Dendritic cell treated with granulocyte-macrophage colony-stimulating factor and Interleukin-4, amounts not matched to agents 40 ng/mL and 50 ng/mL, for 4 days (primary cell): ENCODE measurements around the gene LPAR5.
A peak's percentile ranks its signal among the peaks of the same experiment; 100 is the strongest.

Experiments
- H3K27ac Mint-ChIP-seq: one replicate; pipeline ENCODE4 v1.8.0; 2022; ENCODE audit warnings: mild to moderate bottlenecking, mixed read lengths
- H3K27me3 Mint-ChIP-seq: one replicate; pipeline ENCODE4 v1.8.0; 2022; ENCODE audit warnings: mild to moderate bottlenecking, mixed read lengths
- H3K36me3 Mint-ChIP-seq: one replicate; pipeline ENCODE4 v1.8.0; 2022; ENCODE audit warnings: low read depth, mixed read lengths
- H3K4me1 Mint-ChIP-seq: one replicate; pipeline ENCODE4 v1.8.0; 2022; ENCODE audit warnings: low read depth, mixed read lengths
- H3K4me3 Mint-ChIP-seq: one replicate; pipeline ENCODE4 v1.8.0; 2022; ENCODE audit warnings: mild to moderate bottlenecking, moderate library complexity, mixed read lengths
- H3K9me3 Mint-ChIP-seq: one replicate; pipeline ENCODE4 v1.8.0; 2022; ENCODE audit warnings: mixed read lengths
- intact Hi-C: fragments of 100-400 bp; cut with micrococcal nuclease; formaldehyde crosslinking; loops from one replicate; pipeline ENCODE4 v1.15.0; 2022

The LPAR5 gene

DNA sequence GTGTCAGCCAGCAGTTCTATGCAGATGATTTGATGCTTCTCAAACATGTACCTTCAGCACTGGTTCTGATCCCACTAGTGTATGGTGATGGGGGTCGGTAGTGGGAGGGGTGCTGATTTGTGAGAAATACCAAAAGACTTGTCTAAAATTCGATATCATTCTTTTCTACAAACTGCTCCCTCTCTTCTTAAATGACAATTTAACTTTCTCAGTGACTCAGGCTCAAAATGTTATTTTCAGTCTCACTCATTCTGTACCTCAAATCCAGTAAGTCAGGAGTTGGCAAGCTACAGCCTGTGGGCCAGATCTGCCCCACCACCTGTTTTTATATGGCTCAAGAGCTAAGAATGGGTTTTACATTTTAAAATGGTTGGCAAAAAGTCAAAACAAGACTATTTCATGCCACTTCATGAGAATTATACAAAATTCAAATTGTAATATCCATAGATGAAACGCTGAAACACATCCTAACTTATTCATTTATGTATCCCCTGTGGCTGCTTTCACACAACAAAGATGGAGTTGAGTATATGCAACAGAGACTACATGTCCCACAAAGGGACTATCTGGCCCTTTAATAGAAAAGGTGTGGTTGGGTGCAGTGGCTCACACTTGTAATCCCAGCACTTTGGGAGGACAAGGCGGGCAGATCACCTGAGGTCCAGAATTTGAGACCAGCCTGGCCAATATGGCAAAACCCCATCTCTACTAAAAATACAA is 61.0 kb downstream of the LPAR5 start:
- H3K4me3 Mint-ChIP-seq = no peak overlapping the region
- H3K4me1 Mint-ChIP-seq = peaks cover 9% of the 10 kb centered on the region
- H3K9me3 Mint-ChIP-seq = no peaks in the 10 kb centered on the region
- intact Hi-C loops = no loop called here
- H3K27me3 Mint-ChIP-seq = no peaks in the 10 kb centered on the region
- peaks cover 100% of the 10 kb centered on the region for H3K36me3 Mint-ChIP-seq
- no peak overlapping the region for H3K27ac Mint-ChIP-seq

DNA sequence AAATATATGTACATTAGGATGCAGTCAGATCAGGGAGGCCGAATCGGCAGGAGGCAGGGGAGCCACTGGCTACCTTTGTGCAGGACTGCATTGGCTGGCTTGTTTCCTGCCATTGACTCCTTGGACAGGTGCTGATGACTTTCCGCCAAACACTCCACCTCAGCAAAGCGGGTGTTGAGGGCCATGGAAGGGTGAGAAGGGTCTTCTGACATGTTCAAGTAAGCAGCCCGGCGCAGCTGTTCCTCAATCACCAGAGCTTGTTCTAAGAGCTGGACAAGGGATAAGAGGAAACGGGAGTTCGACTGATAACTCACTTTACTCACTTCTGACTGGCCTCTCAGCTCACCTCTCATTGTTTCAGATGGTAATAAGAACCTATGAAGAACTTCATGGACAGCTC is 62.8 kb downstream of the LPAR5 start:
- H3K27me3 Mint-ChIP-seq = no peaks in the 10 kb centered on the region
- H3K4me3 Mint-ChIP-seq = no peak overlapping the region
- H3K27ac Mint-ChIP-seq = no peak overlapping the region
- no peaks in the 10 kb centered on the region for H3K9me3 Mint-ChIP-seq
- H3K4me1 Mint-ChIP-seq = peaks cover 21% of the 10 kb centered on the region
- intact Hi-C loops = no loop called here
- peaks cover 96% of the 10 kb centered on the region for H3K36me3 Mint-ChIP-seq

DNA sequence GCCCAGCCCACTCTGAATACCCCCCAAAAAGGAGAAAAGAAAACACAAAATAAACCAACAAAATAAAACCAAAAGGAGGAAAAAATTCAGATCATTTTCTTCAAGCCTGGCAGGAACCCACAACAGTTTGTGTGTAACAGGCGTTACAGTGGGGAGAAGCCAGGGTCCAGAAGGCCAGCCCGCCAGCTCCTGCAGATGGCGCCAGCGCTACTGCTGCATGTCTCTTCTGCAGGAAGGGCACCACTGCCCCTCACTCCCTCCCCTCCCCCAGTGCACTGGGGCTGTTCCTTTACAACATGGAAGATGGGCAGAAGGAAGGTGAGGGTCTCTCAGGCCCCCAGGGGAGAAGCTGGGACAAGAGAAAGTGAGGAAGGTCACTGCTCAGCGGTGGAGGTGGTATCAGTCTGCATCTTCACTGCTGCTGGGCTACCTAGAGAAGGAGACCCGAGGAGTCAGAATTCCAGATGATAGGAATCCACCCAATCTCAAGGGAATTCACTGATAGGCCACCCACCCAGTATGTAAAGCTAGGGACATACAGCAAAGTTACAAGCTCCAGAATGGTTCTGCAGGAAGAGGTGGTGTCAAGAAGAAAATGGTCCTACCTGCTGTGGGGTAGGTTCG is 65.4 kb downstream of the LPAR5 start:
- intact Hi-C loops = no loop called here
- Mint-ChIP-seq H3K9me3 (no peaks in the 10 kb centered on the region), H3K4me1 (peaks cover 42% of the 10 kb centered on the region), H3K4me3 (no peak overlapping the region), H3K27me3 (no peaks in the 10 kb centered on the region), H3K27ac (no peak overlapping the region), H3K36me3 (peaks cover 96% of the 10 kb centered on the region)

DNA sequence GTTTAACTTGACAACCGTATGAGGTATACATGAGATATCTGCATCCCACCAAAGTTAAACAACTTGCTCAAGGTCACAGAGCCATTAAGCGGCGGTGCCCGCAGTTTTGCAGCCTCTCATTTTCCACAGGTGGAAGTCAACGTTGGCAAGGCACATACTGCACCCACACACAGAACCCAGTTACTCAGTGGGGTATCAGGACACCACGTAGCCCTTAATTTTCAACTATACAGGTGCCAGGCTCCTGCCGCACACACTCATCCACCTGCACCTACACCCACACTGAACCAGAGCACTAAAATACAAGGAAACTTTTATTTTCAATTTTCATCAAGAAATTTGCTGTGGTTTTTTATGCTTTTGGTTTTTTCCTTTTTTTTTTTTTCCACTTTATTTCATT is 66.0 kb downstream of the LPAR5 start:
- Mint-ChIP-seq H3K4me3 (no peak overlapping the region), H3K4me1 (peaks cover 42% of the 10 kb centered on the region), H3K9me3 (no peaks in the 10 kb centered on the region), H3K27me3 (no peaks in the 10 kb centered on the region), H3K36me3 (peaks cover 96% of the 10 kb centered on the region), H3K27ac (no peak overlapping the region)
- intact Hi-C loops = no loop called here

DNA sequence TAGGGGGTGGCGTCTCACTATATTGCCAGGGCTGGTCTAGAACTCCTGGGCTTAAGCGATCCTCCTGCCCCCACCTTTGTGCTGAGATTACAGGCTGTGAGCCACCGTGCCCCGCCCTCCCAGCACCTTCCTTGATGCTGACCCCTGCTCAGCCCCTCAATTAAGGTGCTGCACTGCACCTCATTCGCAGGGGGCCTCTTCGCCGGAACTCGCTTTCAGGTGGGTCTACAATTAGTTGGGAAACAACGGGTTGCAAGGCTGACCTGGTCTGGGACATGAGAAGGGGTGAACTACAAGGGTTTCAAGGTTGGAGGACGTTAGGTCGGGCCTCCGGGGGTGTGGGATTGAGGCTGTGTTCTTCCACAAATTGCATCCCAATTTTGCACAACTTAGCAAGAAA is 66.4 kb downstream of the LPAR5 start:
- Mint-ChIP-seq H3K27me3 (no peaks in the 10 kb centered on the region), H3K4me1 (peaks cover 42% of the 10 kb centered on the region), H3K27ac (peak overlapping the region; percentile 90), H3K9me3 (no peaks in the 10 kb centered on the region), H3K36me3 (peaks cover 96% of the 10 kb centered on the region), H3K4me3 (peak overlapping the region; percentile 95)
- intact Hi-C loops = no loop called here
